BJ (cell line): Measurements from ENCODE around the gene GTF2IRD1. TPM values are rescaled to one million over a fixed set of nuclear protein-coding genes. Genes with fewer than 3 reads are reported as not detected.

Experiments used
- CTCF ChIA-PET: fragments of 350-600 bp; formaldehyde crosslinking; extraction: SDS; loops from one replicate; lab custom pipeline; 2021; ENCODE audit warnings: antibody characterized with exemption, inconsistent platforms; lab: Yijun Ruan, JAX
- POLR2A ChIA-PET: fragments of 300-600 bp; sonication (Branson Sonifier 250); formaldehyde crosslinking; extraction: SDS; loops from one replicate; lab custom pipeline; 2021; ENCODE audit warnings: antibody characterized with exemption; lab: Charles Lee
- DNase-seq: peaks from one replicate; pipeline ENCODE4 v3.0.0-alpha.2; 2011; ENCODE audit warnings: low read depth
- H3K27me3 ChIP-seq: 2 replicates; pipeline ENCODE4 v1.6.0; 2011; ENCODE audit warnings: low read length; ENCODE audit not compliant: control insufficient read depth, insufficient read depth
- H3K36me3 ChIP-seq: 2 replicates; pipeline ENCODE4 v1.5.1; 2011; ENCODE audit warnings: low read length; ENCODE audit not compliant: control insufficient read depth, insufficient read depth
- H3K4me3 ChIP-seq: 2 replicates; pipeline ENCODE4 v1.5.1; 2011; ENCODE audit warnings: low read depth, mild to moderate bottlenecking, control low read depth, low read length
- polyA plus RNA-seq: library from polyadenylated mRNA; depleted of rRNA; stranded (reverse); fragments of >200 nt; gene quantifications from 2 replicates; pipeline ENCODE4 v1.2.3, GENCODE V29; 2011
- TF ChIP-seq, protein P1 (sequence below): IDR thresholded peaks from 2 replicates; pipeline ENCODE4 v1.5.1; 2011; ENCODE audit warnings: low read depth, mild to moderate bottlenecking, control low read depth, inconsistent platforms, low read length, moderate library complexity; ENCODE audit not compliant: insufficient read depth

Gene GTF2IRD1
- polyA plus RNA-seq, 1 experiment, result 29.0 TPM

DNA sequence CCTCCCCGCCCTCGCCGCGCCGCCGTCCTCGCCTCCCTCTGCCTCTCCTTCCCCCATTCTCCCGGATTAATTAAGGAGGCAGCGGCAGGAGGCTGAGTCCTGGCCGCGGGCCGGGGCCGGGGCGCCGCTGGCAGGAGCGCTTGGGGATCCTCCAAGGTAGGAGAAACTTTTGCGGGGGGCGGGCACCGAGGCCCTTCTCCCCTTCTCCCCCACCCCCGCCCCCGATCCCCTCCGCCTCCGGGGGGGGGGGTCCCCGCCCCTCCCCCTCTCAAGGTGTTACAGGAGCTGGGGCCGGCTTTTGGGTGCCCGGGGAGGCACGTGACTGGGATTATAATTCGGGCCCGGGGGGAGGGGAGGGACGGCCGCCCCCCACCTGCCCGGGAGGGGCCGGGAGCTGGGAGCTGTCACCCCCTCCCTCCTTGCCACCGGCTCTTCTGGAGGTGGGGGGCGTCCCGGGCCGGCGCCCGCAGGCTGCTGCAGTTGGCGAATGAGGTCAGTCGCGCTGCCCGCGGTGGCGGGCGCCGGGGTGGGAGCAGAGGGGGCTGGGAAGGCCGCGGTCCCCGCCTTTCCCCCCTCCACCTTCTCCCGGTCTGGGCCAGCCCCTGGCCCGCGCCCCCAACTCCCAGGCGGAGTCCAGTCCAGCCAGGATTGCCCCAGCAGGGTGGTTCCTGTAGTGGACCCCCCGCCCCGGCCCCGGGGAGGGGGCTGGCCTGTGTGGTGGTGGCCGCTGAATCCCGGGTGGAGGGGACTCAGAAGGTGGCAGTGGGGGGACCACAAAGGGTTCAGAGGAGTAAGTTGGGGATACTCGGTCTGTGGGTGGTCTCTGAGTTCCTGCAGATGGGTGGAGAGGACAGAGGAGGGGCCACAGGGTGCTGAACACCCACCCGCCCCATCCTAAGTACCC lies 567 bp downstream of the GTF2IRD1 start:
- H3K4me3 ChIP-seq, result peak overlapping the region; percentile 77
- TF ChIP-seq, protein P1, sequence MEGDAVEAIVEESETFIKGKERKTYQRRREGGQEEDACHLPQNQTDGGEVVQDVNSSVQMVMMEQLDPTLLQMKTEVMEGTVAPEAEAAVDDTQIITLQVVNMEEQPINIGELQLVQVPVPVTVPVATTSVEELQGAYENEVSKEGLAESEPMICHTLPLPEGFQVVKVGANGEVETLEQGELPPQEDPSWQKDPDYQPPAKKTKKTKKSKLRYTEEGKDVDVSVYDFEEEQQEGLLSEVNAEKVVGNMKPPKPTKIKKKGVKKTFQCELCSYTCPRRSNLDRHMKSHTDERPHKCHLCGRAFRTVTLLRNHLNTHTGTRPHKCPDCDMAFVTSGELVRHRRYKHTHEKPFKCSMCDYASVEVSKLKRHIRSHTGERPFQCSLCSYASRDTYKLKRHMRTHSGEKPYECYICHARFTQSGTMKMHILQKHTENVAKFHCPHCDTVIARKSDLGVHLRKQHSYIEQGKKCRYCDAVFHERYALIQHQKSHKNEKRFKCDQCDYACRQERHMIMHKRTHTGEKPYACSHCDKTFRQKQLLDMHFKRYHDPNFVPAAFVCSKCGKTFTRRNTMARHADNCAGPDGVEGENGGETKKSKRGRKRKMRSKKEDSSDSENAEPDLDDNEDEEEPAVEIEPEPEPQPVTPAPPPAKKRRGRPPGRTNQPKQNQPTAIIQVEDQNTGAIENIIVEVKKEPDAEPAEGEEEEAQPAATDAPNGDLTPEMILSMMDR, result no peak
- H3K36me3 ChIP-seq, result no peaks in the 10 kb centered on the region
- ChIA-PET CTCF (interaction anchor here (0.6 kb wide), 1 partner anchor 30 kb away, joined by 3 read pairs; no protein-coding TSS in a partner anchor), POLR2A (no interaction called here)
- no peak for DNase-seq
- H3K27me3 ChIP-seq, result no peaks in the 10 kb centered on the region

DNA sequence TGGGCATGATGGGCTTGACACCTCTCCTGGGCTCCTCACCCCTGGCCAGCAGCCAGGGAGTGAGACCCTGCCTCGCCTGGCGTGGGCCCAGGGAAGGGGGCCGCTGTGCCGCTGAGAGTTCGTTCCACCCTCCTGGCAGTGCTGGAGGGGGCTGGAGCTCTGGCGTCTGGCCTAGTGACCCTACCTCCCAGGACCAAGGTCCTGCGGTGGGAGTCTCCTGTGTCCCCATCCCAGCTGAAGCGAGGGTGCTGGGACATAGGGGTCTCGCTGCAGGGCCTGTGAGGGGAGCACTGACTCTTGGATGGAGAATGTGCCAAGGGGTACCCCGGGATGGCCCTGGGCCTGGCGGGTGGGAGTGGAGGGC lies 1.2 kb downstream of the GTF2IRD1 start:
- ChIA-PET POLR2A (no interaction called here), CTCF (interaction anchor here (0.6 to 1.0 kb wide), 3 partner anchors 23 to 31 kb away, joined by 3 read pairs; no protein-coding TSS in a partner anchor)
- H3K4me3 ChIP-seq, result peak overlapping the region; percentile 77
- H3K27me3 ChIP-seq, result no peaks in the 10 kb centered on the region
- DNase-seq, result no peak
- TF ChIP-seq, protein P1, result no peak
- no peaks in the 10 kb centered on the region for H3K36me3 ChIP-seq

DNA sequence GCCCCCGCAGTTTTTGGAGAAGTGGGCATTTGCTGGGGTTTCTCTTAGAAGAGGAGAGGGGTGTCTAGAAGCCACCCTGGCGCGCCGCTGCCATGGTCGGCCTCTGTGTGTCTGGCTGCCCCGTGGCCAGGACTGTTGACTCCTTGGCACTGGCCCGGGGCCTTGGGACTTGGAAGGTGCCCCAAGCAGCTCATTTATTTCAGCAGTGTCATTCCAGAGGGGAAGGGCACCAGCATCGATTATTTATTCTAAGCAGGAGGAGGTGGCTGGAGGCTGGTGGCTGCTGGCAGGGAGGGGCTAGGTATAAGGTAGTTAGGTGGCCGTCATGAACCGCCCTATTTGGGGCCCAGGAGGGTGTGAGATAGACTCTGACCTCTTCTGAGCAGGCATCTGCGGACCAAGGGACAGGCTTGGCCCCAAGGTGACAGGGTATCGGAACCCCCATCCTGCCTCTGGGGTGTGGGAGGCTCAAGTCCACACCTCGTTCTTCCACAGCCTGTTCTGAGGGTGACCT lies 1.6 kb downstream of the GTF2IRD1 start:
- Histone ChIP-seq H3K27me3 (no peaks in the 10 kb centered on the region), H3K4me3 (peak overlapping the region; percentile 77), H3K36me3 (no peaks in the 10 kb centered on the region)
- DNase-seq, result no peak
- POLR2A ChIA-PET, result no interaction called here
- CTCF ChIA-PET, result interaction anchor here (0.7 to 1.0 kb wide), 3 partner anchors 18 to 26 kb away, joined by 3 read pairs; no protein-coding TSS in a partner anchor
- TF ChIP-seq, protein P1, result no peak

DNA sequence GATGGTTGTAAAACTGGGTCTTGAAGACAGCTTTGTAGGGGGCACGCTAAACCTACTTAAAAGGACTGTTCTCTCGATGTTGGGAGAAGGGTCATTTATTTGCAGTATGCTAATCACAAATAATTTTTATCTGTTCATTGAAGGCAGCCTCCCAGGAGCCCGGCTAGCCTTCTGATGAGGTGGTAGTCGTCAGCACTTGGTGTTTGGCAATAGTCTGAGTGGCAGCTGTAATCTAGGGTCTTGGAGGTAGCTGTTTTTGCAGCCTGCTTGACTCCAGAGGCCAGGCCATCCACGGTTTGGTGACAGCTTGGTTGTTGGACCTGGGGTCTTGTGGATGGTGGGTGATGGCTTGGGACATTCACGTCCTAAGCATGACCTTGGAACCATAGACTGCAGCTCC lies 2.2 kb downstream of the GTF2IRD1 start:
- Histone ChIP-seq H3K4me3 (no peak overlapping the region), H3K36me3 (no peaks in the 10 kb centered on the region), H3K27me3 (no peaks in the 10 kb centered on the region)
- ChIA-PET POLR2A (no interaction called here), CTCF (interaction anchor here (0.7 to 1.0 kb wide), 3 partner anchors 18 to 26 kb away, joined by 3 read pairs; no protein-coding TSS in a partner anchor)
- no peak for DNase-seq
- TF ChIP-seq, protein P1, result no peak

DNA sequence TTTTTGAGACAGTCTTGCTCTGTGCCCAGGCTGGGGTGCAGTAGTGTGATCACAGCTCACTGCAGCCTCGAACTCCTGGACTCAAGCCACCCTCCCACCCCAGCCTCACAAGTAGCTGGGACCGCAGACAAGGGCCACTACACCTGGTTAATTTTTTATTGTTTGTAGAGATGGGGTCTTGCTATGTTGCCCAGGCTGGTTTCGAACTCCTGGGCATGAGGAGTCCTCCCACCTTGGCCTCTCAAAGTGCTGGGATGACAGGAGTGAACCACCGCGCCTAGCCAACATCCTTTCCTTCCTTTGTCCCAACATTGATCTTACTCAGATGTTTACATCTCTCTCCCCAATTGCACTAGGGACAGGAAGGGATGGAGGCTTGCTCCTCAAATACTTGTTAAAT lies 3.3 kb downstream of the GTF2IRD1 start:
- POLR2A ChIA-PET, result no interaction called here

More for the DNA sequence above, 3.3 kb downstream of the GTF2IRD1 start:
- DNase-seq, result no peak
- no peak overlapping the region for H3K4me3 ChIP-seq
- TF ChIP-seq, protein P1, result no peak
- no peaks in the 10 kb centered on the region for H3K27me3 ChIP-seq
- no peaks in the 10 kb centered on the region for H3K36me3 ChIP-seq
- CTCF ChIA-PET, result no interaction called here
